ES-I3 (cell line): ENCODE measurements around the gene CA5B.
"Not testable (repeated sequence)": the region's sequence is repeated elsewhere in the genome, so short reads cannot be mapped to it uniquely, and the experiment has no call there.

Experiments
- H3K36me3 ChIP-seq: 2 replicates; pipeline ENCODE4 v1.6.1; 2013; ENCODE audit warnings: mild to moderate bottlenecking, low read length, control low read depth, moderate library complexity; ENCODE audit not compliant: insufficient read depth
- H3K4me1 ChIP-seq: 2 replicates; pipeline ENCODE4 v1.6.1; 2013; ENCODE audit warnings: mild to moderate bottlenecking, control low read depth, low read length; ENCODE audit not compliant: insufficient read depth
- H3K9ac ChIP-seq: 2 replicates; pipeline ENCODE4 v1.6.1; 2013; ENCODE audit warnings: low read depth, mild to moderate bottlenecking, low read length, moderate library complexity
- H3K9me3 ChIP-seq: 2 replicates; pipeline ENCODE4 v1.6.1; 2013; ENCODE audit warnings: mild to moderate bottlenecking, low read length, moderate library complexity; ENCODE audit not compliant: control insufficient read depth, insufficient read depth

The CA5B gene, protein sequence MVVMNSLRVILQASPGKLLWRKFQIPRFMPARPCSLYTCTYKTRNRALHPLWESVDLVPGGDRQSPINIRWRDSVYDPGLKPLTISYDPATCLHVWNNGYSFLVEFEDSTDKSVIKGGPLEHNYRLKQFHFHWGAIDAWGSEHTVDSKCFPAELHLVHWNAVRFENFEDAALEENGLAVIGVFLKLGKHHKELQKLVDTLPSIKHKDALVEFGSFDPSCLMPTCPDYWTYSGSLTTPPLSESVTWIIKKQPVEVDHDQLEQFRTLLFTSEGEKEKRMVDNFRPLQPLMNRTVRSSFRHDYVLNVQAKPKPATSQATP

DNA sequence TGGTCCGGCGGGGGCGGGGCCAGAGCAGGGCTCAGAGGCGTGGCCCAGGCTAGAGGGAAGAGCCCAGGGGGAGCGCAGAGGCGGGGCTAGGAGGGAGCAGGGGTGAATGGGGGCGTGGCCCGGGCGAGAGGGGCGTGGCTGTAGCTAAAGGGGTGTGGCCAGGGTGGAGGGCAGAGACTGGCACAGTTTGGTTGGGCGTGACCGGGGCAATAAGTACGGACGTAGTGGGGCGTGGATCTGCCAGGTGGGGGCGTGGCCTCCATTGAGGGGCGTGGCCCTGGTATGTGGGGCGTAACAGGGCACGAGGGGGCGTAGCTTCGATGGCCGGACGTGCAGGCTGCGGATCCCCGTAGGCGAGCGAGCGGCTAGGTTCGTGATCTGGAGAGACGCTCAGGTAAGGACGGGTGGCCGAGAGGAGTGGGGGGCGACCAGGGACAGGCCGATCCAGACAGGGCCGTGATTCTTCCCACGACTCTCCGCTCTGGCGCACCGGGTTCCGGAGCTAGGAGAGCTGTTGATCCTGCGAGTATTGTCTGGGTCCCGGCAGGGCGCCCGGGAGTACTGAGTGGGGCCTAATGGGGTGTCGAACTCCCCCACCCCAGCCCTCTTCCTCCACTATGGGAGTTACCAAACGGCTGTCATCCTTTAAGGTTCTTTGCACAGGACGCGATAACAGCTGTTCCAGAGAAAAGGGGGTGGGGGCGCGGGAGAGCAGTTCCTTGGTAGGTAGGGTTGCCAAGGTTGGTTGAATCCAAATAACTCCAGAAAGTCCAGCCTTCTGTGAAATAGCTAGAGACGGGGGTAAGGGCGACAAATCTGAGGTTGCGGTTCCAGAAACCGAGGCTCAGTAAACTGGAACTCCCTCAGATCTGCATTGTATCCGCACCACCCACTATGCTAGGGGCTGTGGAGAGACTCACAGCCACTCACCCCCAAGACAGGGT lies at the start of gene CA5B:
TSS of gene CA5B (plus strand) at position 312 of the 944 bp plus-strand sequence. CDS start 11,754 bp downstream, outside the sequence.
- peak within 1 kb of the TSS; percentile 70; the same call in 1 of the 2 replicates for H3K9ac ChIP-seq
- H3K9me3 ChIP-seq, result no peaks in the 10 kb centered on the region
- peaks cover 16% of the 10 kb centered on the region for H3K4me1 ChIP-seq
- H3K36me3 ChIP-seq, result no peaks in the 10 kb centered on the region

DNA sequence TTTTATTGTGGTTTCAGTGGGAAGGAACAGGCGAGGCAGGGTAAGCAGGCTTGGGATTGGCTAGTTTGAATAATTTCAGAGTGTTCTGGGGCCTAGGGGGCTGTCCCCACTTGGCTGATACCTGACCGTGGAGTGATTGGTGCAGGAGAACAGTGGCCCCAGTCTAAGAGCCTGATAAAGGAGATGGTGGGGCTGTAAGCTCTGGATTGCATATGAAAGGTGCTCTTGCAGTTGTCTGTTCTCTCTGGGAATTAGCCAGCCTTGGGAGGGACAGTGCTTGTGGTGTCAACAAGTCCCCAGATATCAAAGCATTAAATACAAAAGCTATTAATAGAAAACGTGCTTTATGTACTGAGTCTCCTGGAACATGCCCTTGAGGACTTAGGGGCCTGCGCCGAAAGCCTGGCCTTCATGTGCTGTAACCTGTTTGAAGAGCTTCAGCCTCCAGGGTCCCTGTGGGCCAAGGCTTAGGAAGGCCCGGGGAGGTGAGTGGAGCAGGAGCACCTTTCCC lies 43.1 kb upstream of the CA5B start:
- H3K36me3 ChIP-seq, result peaks cover 12% of the 10 kb centered on the region
- H3K9ac ChIP-seq, result no peak overlapping the region
- no peaks in the 10 kb centered on the region for H3K4me1 ChIP-seq
- no peaks in the 10 kb centered on the region for H3K9me3 ChIP-seq

DNA sequence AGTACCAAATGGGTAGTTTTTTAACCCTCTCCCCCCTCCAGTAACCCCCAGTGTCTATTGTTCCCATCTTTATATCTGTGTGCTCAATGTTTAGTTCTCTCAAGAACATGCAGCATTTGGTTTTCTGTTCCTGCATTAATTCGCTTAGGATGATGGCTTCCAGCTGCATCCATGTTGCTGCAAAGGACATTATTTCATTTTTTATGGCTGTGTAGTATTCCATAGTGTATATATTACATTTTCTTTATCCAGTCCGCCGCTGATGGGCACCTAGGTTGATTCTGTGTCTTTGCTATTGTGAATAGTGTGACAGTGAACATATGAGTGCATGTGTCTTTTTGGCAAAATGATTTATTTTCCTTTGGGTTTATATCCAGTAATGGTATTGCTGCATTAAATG lies 41.6 kb upstream of the CA5B start:
- peaks cover 11% of the 10 kb centered on the region for H3K36me3 ChIP-seq
- no peaks in the 10 kb centered on the region for H3K4me1 ChIP-seq
- no peaks in the 10 kb centered on the region for H3K9me3 ChIP-seq
- no peak overlapping the region for H3K9ac ChIP-seq

DNA sequence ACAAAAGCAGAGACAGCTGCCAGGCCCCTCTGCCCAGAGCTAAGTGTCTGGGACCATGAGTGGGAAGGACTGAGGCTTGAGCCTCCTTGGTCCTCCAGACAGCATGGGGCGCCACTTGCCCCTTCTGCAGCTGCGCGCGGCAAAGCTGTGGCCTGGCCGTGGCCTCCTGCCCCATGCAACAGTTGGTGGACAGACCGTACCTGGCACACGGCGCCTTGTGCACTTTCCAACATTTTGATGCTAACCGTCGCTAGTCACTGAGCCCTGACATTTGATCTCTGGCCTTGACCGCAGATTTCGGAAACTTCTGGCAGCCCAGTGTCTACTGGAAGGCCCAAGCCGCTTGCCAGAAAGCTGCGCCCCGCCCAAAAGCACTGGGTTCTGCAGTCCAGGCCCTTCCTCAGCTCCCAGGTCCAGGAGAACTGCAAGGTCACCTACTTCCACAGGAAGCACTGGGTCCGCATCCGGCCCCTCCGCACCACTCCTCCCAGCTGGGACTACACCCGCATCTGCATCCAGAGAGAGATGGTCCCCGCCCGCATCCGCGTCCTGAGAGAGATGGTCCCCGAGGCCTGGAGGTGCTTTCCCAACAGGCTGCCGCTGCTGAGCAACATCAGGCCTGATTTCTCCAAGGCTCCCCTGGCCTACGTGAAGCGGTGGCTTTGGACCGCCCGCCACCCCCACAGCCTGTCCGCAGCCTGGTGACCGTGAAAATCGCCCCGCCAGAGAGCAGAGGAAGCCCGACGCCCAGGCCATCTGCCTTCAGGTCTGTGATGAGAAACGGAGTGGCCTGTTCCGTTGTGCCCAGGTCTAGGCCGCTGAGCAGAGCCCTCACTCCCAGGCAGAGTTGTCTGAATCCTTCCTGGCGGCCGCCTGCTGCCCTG lies 35.3 kb upstream of the CA5B start:
- H3K9me3 ChIP-seq, result no peaks in the 10 kb centered on the region
- H3K9ac ChIP-seq, result no peak overlapping the region
- peaks cover 5% of the 10 kb centered on the region for H3K36me3 ChIP-seq
- no peaks in the 10 kb centered on the region for H3K4me1 ChIP-seq

DNA sequence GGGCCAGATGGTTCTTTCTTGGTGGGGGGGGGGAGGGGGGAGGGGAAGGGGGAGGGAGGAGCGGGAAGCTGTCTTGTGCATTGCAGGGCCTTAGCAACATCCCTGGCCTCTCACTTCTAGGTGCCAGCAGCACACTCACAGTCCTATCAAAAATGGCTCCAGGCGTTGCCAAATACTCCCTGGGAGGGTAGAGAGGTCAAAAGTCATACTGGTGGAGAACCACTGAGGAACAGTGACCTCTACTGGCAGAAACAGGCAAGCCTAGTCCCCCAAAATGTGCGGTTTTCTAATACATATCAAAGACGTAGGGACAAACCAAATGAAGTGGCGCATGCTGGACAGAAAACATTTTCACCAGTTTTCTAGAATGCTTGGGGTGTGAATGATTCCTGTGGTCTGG lies 34.3 kb upstream of the CA5B start:
- not testable (repeated sequence) for H3K36me3 ChIP-seq, H3K9me3 ChIP-seq, H3K4me1 ChIP-seq, H3K9ac ChIP-seq

DNA sequence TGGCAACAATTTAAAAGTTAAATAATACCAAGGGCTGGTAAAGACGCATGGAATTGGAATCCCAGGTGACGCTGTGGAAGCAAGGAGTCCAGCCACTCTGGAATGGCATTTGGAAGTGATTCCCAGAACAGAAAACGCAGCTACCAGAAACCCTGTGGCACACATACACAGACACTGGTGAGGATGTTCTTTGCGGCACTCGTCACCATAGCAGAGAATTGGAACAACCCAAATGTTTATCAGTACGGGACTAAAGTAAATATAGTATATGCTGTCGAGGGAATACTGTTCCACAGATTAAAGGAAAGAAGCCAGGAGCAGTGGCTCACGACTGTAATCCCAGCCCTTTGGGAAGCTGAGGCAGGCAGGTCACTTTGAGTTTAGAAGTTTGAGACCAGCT lies 33.8 kb upstream of the CA5B start:
- H3K9ac ChIP-seq, H3K36me3 ChIP-seq, H3K4me1 ChIP-seq, H3K9me3 ChIP-seq: not testable (repeated sequence)

DNA sequence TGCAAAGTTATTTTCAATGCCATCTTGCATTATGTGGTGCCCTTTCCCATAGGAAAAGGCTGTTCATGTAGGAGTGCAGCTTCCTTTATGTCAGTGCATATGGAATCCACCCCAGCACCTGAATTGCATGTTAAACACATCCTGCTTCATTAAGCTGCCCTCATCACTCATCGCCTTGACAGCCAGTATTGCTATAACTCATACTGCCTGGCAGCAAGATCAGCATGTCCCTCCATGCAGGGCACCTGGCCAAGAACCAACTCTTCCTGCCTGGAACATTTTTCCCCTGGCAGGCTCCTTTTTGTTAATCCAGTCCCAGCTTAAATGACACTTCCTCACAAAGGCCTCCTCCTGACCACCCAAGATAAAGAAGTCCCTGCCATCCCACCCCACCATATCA lies 23.5 kb upstream of the CA5B start:
- H3K9ac ChIP-seq, result no peak overlapping the region
- H3K9me3 ChIP-seq, result no peaks in the 10 kb centered on the region
- H3K4me1 ChIP-seq, result peaks cover 22% of the 10 kb centered on the region
- no peaks in the 10 kb centered on the region for H3K36me3 ChIP-seq

DNA sequence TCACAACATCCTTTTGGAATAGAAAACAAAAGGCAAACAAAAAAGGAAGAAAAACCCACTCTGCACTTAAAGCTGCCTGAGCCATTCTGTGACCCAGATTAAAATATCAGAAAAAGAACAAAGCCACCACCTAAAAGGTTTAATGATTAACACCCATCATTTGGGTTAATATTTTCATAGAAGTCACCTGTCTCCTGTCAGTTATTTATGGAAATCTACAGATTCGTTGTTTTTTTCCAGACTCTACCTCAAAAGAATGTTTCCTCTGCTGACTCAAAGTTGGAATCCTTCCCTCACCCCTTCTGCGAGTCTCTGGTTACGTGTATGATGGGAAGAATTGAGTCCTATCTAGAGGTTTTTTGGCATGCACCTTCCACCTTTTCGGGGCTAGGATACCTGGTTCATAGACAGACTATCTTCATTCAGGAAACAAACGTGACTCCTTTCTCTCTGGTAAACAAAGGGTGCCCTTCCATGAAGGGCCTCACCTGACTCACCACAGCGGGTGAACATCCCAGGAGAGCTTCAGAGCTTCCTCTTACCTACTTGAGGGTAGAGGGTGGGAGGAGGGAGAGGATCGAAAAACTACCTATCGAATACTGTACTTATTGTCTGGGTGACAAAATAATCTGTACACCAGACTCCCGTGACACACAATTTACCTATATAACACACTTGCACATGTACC lies 19.6 kb upstream of the CA5B start:
- peak overlapping the region; percentile 11; the same call in 1 of the 2 replicates for H3K9ac ChIP-seq
- no peaks in the 10 kb centered on the region for H3K36me3 ChIP-seq
- peaks cover 23% of the 10 kb centered on the region for H3K4me1 ChIP-seq
- H3K9me3 ChIP-seq, result no peaks in the 10 kb centered on the region

DNA sequence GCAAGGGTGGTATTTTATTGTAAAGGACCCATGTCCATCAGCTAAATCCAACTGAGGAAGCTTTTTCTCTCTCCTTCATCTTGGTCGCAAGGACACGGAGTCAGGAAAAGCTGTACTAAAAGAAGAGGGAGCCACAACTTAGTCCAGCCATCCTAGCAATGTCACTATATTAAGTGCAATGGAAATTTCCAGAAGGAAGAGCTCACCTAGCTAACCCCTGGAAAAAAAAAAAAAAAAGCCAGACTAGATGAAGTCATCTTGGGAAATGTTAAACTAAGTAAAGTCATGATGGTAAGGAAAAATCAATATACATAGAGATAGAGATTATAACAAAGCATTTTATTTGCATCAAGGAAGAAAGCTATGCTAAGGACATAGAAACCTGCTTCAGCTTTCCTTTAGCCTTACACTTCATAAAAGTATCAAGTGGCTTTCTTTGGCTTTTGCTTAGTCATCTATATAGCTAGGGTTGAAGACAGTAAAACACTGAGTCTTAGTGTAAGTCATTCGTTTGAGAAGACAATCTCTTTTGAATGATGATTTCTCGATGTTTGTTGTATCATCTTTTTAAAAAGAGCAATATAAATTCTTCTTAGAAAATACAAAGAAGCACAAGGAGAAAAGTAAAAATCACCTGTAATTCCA lies 18.6 kb upstream of the CA5B start:
- peaks cover 23% of the 10 kb centered on the region for H3K4me1 ChIP-seq
- no peaks in the 10 kb centered on the region for H3K9me3 ChIP-seq
- no peak overlapping the region for H3K9ac ChIP-seq
- no peaks in the 10 kb centered on the region for H3K36me3 ChIP-seq

DNA sequence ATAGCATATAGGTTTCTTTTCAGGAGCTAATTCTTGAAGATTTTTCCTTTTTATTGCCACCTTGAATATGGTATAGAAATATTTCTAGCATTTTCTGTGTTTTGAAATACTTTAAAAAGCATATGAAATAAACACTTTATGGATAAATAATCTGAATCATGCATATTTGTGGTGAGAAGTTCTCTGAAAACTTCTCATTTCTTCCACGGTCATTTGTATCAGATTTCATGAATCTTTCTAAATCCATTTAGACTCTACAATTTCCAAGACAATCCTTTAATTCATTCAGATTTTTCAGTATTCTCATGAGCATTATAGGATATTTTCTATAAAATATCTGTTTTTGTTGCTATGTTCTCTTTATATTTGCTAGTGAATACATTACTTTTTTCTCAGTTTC lies 16.2 kb upstream of the CA5B start:
- no peaks in the 10 kb centered on the region for H3K36me3 ChIP-seq
- H3K9me3 ChIP-seq, result no peaks in the 10 kb centered on the region
- no peak overlapping the region for H3K9ac ChIP-seq
- H3K4me1 ChIP-seq, result peaks cover 23% of the 10 kb centered on the region

DNA sequence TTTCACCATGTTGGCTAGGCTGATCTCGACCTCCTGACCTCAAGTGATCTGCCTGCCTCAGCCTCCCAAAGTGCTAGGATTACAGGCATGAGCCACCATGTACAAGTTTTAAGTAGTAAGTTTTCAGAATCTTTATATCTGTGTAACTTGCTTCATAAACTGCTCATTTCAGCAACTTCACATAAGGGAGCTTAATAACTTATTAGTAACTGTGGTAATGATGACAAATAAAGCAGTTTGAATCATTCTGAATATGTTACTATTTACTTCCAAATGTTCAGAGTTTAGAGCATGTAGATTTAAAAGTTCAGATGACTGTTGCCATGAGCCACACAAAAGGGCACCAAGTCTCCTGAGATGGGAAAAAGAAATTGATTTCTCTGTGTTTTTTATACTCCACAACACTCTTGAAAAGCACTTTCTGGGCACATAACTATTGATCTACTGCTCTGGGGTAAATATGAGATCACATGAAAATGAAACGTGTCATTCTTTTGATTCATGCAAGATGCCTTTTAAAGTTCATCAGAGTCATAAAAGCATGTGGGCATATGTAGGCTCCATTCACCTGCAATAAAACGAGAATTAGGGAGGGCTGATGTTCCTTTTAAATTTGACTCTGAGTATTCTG lies 14.1 kb upstream of the CA5B start:
- peaks cover 6% of the 10 kb centered on the region for H3K4me1 ChIP-seq
- H3K9me3 ChIP-seq, result no peaks in the 10 kb centered on the region
- no peak overlapping the region for H3K9ac ChIP-seq
- no peaks in the 10 kb centered on the region for H3K36me3 ChIP-seq

DNA sequence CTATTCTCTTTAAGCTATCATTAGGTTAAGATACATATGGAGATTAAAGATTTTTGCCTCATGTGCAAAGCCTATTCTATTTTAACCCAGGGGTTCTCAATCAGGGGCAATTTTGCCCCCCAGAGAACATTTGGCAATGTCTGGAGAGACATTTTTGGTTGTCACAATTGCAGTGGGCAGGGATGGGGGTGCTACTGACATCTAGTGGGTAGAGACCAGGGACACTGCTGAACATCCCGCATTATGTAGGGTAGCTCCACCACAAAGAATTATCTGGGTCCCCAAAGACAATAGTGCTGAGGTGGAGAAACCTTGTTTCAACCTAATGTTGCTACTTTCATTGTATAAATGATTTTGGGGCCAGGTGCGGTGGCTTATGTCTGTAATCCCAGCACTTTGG lies 13.2 kb upstream of the CA5B start:
- no peaks in the 10 kb centered on the region for H3K4me1 ChIP-seq

DNA sequence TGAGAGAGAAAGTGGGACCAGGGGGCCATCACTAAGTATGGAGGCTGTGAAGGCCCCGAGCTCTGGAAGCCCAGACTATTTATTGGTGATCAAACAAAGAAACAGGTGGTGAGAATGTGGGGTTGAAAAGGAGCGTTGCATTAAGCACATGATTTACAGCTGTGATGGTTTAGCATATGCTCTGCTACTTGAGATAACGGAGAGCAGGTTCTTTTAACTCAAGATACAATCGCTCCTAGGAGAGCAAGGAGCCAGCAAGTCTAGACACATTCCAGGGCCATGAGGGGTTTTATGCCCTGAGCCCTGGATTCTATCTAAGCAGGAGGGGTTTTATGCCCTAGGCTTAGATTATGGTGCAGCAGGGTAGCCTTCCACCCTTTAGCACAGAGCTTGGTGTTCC lies 6.7 kb upstream of the CA5B start:
- not testable (repeated sequence) for H3K9me3 ChIP-seq, H3K4me1 ChIP-seq, H3K36me3 ChIP-seq, H3K9ac ChIP-seq

More for the DNA sequence above, 13.2 kb upstream of the CA5B start:
- no peak overlapping the region for H3K9ac ChIP-seq
- no peaks in the 10 kb centered on the region for H3K9me3 ChIP-seq
- no peaks in the 10 kb centered on the region for H3K36me3 ChIP-seq
